ENCODE data around the gene RASGRP3. TPM values are rescaled to one million over a fixed set of nuclear protein-coding genes. Genes with fewer than 3 reads are reported as not detected.

Gene RASGRP3
- total and polyA plus RNA-seq, 9 of the 15 experiments (the other 6 are each of a cell fraction or from before 2014, with no cell fraction given) = 0.18 to 1.7 (median 1.2) TPM

DNA sequence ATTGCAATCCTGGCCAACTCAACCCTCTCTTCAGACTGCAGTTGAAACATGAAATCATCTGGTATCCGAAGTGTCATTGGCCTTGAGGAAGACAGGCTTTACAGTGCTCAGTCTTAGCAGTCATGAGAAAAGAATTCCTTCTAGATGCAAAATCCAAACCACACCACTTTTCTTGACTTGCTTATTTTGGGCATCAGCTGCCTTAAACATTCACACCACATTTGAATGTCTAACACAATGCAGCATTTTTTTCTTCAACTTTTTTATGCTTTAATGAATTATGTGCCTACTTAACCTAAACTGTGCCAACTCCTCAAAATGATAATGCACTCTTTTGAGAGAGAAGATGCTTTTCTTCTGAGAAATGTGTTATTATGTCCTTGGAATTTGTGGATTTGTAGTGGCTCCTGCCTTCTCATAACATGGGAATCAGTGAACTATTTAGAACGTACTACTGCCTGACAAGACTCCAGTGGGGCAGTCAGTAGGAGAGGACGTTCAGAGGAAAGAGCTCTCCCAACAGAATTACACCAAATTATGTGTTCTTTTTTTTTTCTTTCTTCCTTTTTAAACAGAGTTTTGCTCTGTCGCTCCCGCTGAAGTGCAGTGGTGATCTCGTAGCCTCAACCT is 125.9 kb downstream of the RASGRP3 start (continued):
- TF ChIP-seq, protein P1, sequence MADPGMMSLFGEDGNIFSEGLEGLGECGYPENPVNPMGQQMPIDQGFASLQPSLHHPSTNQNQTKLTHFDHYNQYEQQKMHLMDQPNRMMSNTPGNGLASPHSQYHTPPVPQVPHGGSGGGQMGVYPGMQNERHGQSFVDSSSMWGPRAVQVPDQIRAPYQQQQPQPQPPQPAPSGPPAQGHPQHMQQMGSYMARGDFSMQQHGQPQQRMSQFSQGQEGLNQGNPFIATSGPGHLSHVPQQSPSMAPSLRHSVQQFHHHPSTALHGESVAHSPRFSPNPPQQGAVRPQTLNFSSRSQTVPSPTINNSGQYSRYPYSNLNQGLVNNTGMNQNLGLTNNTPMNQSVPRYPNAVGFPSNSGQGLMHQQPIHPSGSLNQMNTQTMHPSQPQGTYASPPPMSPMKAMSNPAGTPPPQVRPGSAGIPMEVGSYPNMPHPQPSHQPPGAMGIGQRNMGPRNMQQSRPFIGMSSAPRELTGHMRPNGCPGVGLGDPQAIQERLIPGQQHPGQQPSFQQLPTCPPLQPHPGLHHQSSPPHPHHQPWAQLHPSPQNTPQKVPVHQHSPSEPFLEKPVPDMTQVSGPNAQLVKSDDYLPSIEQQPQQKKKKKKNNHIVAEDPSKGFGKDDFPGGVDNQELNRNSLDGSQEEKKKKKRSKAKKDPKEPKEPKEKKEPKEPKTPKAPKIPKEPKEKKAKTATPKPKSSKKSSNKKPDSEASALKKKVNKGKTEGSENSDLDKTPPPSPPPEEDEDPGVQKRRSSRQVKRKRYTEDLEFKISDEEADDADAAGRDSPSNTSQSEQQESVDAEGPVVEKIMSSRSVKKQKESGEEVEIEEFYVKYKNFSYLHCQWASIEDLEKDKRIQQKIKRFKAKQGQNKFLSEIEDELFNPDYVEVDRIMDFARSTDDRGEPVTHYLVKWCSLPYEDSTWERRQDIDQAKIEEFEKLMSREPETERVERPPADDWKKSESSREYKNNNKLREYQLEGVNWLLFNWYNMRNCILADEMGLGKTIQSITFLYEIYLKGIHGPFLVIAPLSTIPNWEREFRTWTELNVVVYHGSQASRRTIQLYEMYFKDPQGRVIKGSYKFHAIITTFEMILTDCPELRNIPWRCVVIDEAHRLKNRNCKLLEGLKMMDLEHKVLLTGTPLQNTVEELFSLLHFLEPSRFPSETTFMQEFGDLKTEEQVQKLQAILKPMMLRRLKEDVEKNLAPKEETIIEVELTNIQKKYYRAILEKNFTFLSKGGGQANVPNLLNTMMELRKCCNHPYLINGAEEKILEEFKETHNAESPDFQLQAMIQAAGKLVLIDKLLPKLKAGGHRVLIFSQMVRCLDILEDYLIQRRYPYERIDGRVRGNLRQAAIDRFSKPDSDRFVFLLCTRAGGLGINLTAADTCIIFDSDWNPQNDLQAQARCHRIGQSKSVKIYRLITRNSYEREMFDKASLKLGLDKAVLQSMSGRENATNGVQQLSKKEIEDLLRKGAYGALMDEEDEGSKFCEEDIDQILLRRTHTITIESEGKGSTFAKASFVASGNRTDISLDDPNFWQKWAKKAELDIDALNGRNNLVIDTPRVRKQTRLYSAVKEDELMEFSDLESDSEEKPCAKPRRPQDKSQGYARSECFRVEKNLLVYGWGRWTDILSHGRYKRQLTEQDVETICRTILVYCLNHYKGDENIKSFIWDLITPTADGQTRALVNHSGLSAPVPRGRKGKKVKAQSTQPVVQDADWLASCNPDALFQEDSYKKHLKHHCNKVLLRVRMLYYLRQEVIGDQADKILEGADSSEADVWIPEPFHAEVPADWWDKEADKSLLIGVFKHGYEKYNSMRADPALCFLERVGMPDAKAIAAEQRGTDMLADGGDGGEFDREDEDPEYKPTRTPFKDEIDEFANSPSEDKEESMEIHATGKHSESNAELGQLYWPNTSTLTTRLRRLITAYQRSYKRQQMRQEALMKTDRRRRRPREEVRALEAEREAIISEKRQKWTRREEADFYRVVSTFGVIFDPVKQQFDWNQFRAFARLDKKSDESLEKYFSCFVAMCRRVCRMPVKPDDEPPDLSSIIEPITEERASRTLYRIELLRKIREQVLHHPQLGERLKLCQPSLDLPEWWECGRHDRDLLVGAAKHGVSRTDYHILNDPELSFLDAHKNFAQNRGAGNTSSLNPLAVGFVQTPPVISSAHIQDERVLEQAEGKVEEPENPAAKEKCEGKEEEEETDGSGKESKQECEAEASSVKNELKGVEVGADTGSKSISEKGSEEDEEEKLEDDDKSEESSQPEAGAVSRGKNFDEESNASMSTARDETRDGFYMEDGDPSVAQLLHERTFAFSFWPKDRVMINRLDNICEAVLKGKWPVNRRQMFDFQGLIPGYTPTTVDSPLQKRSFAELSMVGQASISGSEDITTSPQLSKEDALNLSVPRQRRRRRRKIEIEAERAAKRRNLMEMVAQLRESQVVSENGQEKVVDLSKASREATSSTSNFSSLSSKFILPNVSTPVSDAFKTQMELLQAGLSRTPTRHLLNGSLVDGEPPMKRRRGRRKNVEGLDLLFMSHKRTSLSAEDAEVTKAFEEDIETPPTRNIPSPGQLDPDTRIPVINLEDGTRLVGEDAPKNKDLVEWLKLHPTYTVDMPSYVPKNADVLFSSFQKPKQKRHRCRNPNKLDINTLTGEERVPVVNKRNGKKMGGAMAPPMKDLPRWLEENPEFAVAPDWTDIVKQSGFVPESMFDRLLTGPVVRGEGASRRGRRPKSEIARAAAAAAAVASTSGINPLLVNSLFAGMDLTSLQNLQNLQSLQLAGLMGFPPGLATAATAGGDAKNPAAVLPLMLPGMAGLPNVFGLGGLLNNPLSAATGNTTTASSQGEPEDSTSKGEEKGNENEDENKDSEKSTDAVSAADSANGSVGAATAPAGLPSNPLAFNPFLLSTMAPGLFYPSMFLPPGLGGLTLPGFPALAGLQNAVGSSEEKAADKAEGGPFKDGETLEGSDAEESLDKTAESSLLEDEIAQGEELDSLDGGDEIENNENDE (IDR thresholded peaks at IDR 0.05; ENCODE audit: low read depth, low read length) = no peak

Data from K562 (cell line).